K562 (cell line): Measurements from ENCODE around the gene TTN. TPM values are rescaled to one million over a fixed set of nuclear protein-coding genes. Genes with fewer than 3 reads are reported as not detected.

Experiments
- ATAC-seq: fragments of 200-7000 bp; cut with Tn5 transposase; 3 replicates; pipeline ENCODE4 v1.9.1; 2020; ENCODE audit warnings: moderate library complexity
- BruUV-seq: library from RNA; stranded (reverse); fragments of 400-500 nt; replicated peaks from 2 replicates; lab custom pipeline; 2021; lab: Mats Ljungman, UMichigan
- CTCF ChIA-PET: fragments of 300-600 bp; formaldehyde crosslinking; extraction: SDS; loops from one replicate; lab custom pipeline; 2021; ENCODE audit warnings: low intra/inter-chr PET ratio; lab: Yijun Ruan, JAX
- POLR2A ChIA-PET: fragments of 300-600, 350-650 bp; sonication (Branson Sonifier 250); formaldehyde crosslinking; extraction: SDS; loops from one replicate; lab custom pipeline; 2021; ENCODE audit warnings: antibody characterized with exemption, inconsistent platforms; lab: Yijun Ruan, JAX
- DNase-seq, 4 experiments: peaks; one replicate each; pipeline versions ENCODE4 v3.0.0 to v3.0.0-alpha.2; 2011 to 2018; ENCODE audit warnings: low spot score in 3 of 4, mixed read lengths in 3 of 4; ENCODE audit errors: extremely low read depth in 1 of 4
- FAIRE-seq: peaks from 2 replicates; lab custom pipeline; 2011; peaks lifted over from hg19 to GRCh38; lab: Jason Lieb, UNC
- H2AFZ ChIP-seq: 2 replicates; pipeline ENCODE4 v1.6.0; 2011; ENCODE audit warnings: low read depth, low read length, control low read depth, inconsistent platforms
- H3K27ac ChIP-seq: fragments of 200-600 bp; 3 replicates; pipeline ENCODE4 v1.8.0; 2011; ENCODE audit warnings: low read depth, mild to moderate bottlenecking, control low read depth, inconsistent platforms, low read length, moderate library complexity, mixed read lengths; ENCODE audit errors: extremely low read depth
- H3K27me3 ChIP-seq, 2 experiments: fragments of 300-600 bp in 1 of 2; 2 replicates in 1 of 2; 3 replicates in 1 of 2; pipeline versions ENCODE4 v1.6.0 to v1.8.0; 2011; ENCODE audit warnings: inconsistent platforms in 2 of 2, low read length in 2 of 2, mild to moderate bottlenecking in 1 of 2, mixed read lengths in 1 of 2, moderate library complexity in 1 of 2; ENCODE audit not compliant: control insufficient read depth in 2 of 2, insufficient read depth in 2 of 2
- H3K36me3 ChIP-seq: fragments of 300-600 bp; 3 replicates; pipeline ENCODE4 v1.8.0; 2011; ENCODE audit warnings: mild to moderate bottlenecking, low read length, inconsistent platforms; ENCODE audit not compliant: control insufficient read depth, insufficient read depth
- H3K4me1 ChIP-seq, 2 experiments: fragments of 200-600 bp in 1 of 2; replicated peaks in 1 of 2; 2 replicates in 1 of 2; 3 replicates in 1 of 2; pipeline versions ENCODE4 v1.5.1 to v1.8.0; 2011; ENCODE audit warnings: inconsistent platforms in 2 of 2, low read length in 2 of 2, mild to moderate bottlenecking in 1 of 2, mixed read lengths in 1 of 2, moderate library complexity in 1 of 2; ENCODE audit not compliant: control insufficient read depth in 2 of 2, insufficient read depth in 2 of 2
- H3K4me2 ChIP-seq: 2 replicates; pipeline ENCODE4 v1.6.1; 2011; ENCODE audit warnings: low read length, control low read depth, inconsistent platforms, mixed read lengths; ENCODE audit not compliant: insufficient read depth
- H3K4me3 ChIP-seq: fragments of 200-600 bp; sonication (generic), shearing (Covaris generic); 2 replicates; pipeline ENCODE4 v1.5.1; 2016; ENCODE audit warnings: control low read depth, inconsistent platforms
- H3K79me2 ChIP-seq: fragments of 200-600 bp; 3 replicates; pipeline ENCODE4 v1.8.0; 2011; ENCODE audit warnings: low read length, inconsistent platforms; ENCODE audit not compliant: control insufficient read depth, insufficient read depth
- H3K9ac ChIP-seq, 2 experiments: 2 replicates each; pipeline versions ENCODE4 v1.6.0 to v1.6.1; 2011; ENCODE audit warnings: low read depth in 2 of 2, low read length in 2 of 2, control low read depth in 1 of 2, inconsistent platforms in 1 of 2, mild to moderate bottlenecking in 1 of 2, mixed read lengths in 1 of 2; ENCODE audit not compliant: insufficient read depth in 1 of 2
- H3K9me1 ChIP-seq: one replicate; pipeline ENCODE4 v1.6.0; 2011; ENCODE audit warnings: inconsistent platforms, mild to moderate bottlenecking, low read length, moderate library complexity; ENCODE audit not compliant: control insufficient read depth, insufficient read depth
- H3K9me3 ChIP-seq: replicated peaks from 2 replicates; pipeline ENCODE4 v1.5.1; 2011; ENCODE audit warnings: low read depth, low read length, inconsistent platforms; ENCODE audit not compliant: control insufficient read depth, insufficient read depth
- H4K20me1 ChIP-seq: replicated peaks from 2 replicates; pipeline ENCODE4 v1.6.1; 2011; ENCODE audit warnings: low read length, inconsistent platforms, mixed read lengths; ENCODE audit not compliant: control insufficient read depth, insufficient read depth
- BMI1 ChIP-seq: fragments of 150-350 bp; IDR thresholded peaks from 2 replicates; pipeline ENCODE4 v1.6.1; 2014; ENCODE audit warnings: low read length
- ETV1 ChIP-seq: fragments of 450-650 bp; conservative IDR thresholded peaks from 2 replicates; pipeline ENCODE4 v1.6.1; 2016; ENCODE audit warnings: missing genetic modification characterization, control low read depth, low read depth, missing compliant biosample characterization
- FOSL1 ChIP-seq: fragments of 200-800 bp; sonication (Bioruptor generic); conservative IDR thresholded peaks from 2 replicates; pipeline ENCODE4 v1.6.1; 2016; ENCODE audit warnings: missing genetic modification characterization, missing compliant biosample characterization
- GABPA ChIP-seq: fragments of 200-800 bp; sonication (Bioruptor generic); conservative IDR thresholded peaks from 2 replicates; pipeline ENCODE4 v1.6.1; 2016; ENCODE audit warnings: low read depth, missing genetic modification characterization, missing compliant biosample characterization
- GTF2E2 ChIP-seq: fragments of 200-800 bp; sonication (Bioruptor generic); IDR thresholded peaks from 2 replicates; pipeline ENCODE4 v1.6.1; 2016; ENCODE audit warnings: missing genetic modification characterization, missing compliant biosample characterization
- HMBOX1 ChIP-seq: sonication (generic); IDR thresholded peaks from 2 replicates; pipeline ENCODE4 v1.6.1; 2016
- MBD2 ChIP-seq: sonication (generic); IDR thresholded peaks from 2 replicates; pipeline ENCODE4 v1.6.1; 2016; ENCODE audit warnings: low read depth, borderline replicate concordance
- MXI1 ChIP-seq: IDR thresholded peaks from 2 replicates; pipeline ENCODE4 v1.6.1; 2011; ENCODE audit warnings: low read depth, mild to moderate bottlenecking, improper control_type of control experiment, low read length
- NCOA6 ChIP-seq: fragments of 450-650 bp; IDR thresholded peaks from 2 replicates; pipeline ENCODE4 v1.6.1; 2017; ENCODE audit warnings: mild to moderate bottlenecking
- NFIX ChIP-seq: fragments of 250-450 bp; sonication (Bioruptor Pico); IDR thresholded peaks from 2 replicates; pipeline ENCODE4 v1.4.0; 2020; ENCODE audit warnings: low read depth, mild to moderate bottlenecking, moderate library complexity
- PRPF4 ChIP-seq: fragments of 200-400 bp; formaldehyde crosslinking; IDR thresholded peaks from one replicate; pipeline ENCODE4 v1.6.1; 2017; ENCODE audit warnings: low read length, low read depth, mild to moderate bottlenecking; ENCODE audit not compliant: insufficient read depth, poor library complexity, severe bottlenecking
- RBM14 ChIP-seq: fragments of 200-400 bp; formaldehyde crosslinking; IDR thresholded peaks from 2 replicates; pipeline ENCODE4 v1.6.1; 2018; ENCODE audit warnings: low read depth, mild to moderate bottlenecking, low read length, moderate library complexity, borderline replicate concordance; ENCODE audit not compliant: insufficient read depth
- RFX7 ChIP-seq: fragments of 250-450 bp; sonication (Bioruptor Pico); IDR thresholded peaks from 2 replicates; pipeline ENCODE4 v1.5.1; 2021; ENCODE audit warnings: mild to moderate bottlenecking
- SMAD2 ChIP-seq: fragments of 150-350 bp; IDR thresholded peaks from 2 replicates; pipeline ENCODE4 v1.6.1; 2014; ENCODE audit warnings: low read depth, mild to moderate bottlenecking, low read length
- XRCC4 ChIP-seq: IDR thresholded peaks from one replicate; pipeline ENCODE4 v1.6.1; 2011; ENCODE audit not compliant: insufficient read depth, insufficient read length; ENCODE audit errors: extremely low read depth
- ZNF197 ChIP-seq: fragments of 200-800 bp; sonication (Bioruptor generic); IDR thresholded peaks from 2 replicates; pipeline ENCODE4 v1.6.1; 2016; ENCODE audit warnings: low read depth, missing genetic modification characterization, missing compliant biosample characterization
- ZNF707 ChIP-seq: fragments of 250-450 bp; sonication (Bioruptor Pico); conservative IDR thresholded peaks from 2 replicates; pipeline ENCODE4 v1.8.0; 2022; ENCODE audit warnings: inconsistent platforms, mild to moderate bottlenecking, moderate library complexity
- WGBS: fragments of 100-300 bp; shearing (Covaris generic); methylation state at CpG from one replicate; pipeline ENCODE4 v1.1.6; 2016; ENCODE audit warnings: low coverage, mixed read lengths; ENCODE audit not compliant: insufficient coverage; ENCODE audit errors: missing lambda C conversion rate; 5-methylcytosine and 5-hydroxymethylcytosine counted together
- in situ Hi-C: fragments of 300-500 bp; cut with MboI; formaldehyde crosslinking; loops from 4 replicates; pipeline ENCODE4 v1.15.0; 2018; ENCODE audit warnings: inconsistent platforms, mixed read lengths
- intact Hi-C: fragments of 100-400 bp; cut with micrococcal nuclease; formaldehyde crosslinking; loops from 2 replicates; pipeline ENCODE4 v1.14.2; 2022
- polyA plus RNA-seq, 8 experiments: library from polyadenylated mRNA; depleted of rRNA in 4 of 8; stranded (reverse) in 5 of 8; unstranded in 3 of 8; fragments of >200 nt; fragmentation: Nextera tagmentation in 2 of 8; fragmentation: Illumina TruSeq in 1 of 8; extraction: Ambion mirVana in 2 of 8; extraction: Trizol in 1 of 8; gene quantifications; 2 replicates each; pipeline versions ENCODE4 v1.2.1 to v1.2.3, GENCODE V29; 2011 to 2014; ENCODE audit warnings: inconsistent platforms in 1 of 8, missing spikeins in 1 of 8
- total RNA-seq, 7 experiments: library from RNA; depleted of rRNA in 6 of 7; stranded (reverse); fragments of >200 nt in 6 of 7; fragmentation: Illumina TruSeq in 2 of 7; extraction: Trizol in 2 of 7; gene quantifications; 2 replicates each; pipeline versions ENCODE4 v1.2.1 to v1.2.3, GENCODE V29; 2011 to 2021; ENCODE audit warnings: low replicate concordance in 1 of 7

TTN gene
- total and polyA plus RNA-seq, 9 of the 15 experiments (the other 6 are each of a cell fraction or from before 2014, with no cell fraction given) = under 0.01 to 0.20 (median 0.04) TPM; not detected in 1

- no peaks in the 10 kb centered on the region for H3K9me1 ChIP-seq
- H3K27me3 ChIP-seq = no peaks in the 10 kb centered on the region
- H2AFZ ChIP-seq = no peak overlapping the region
- no peaks in the 10 kb centered on the region for H3K9me3 ChIP-seq
- ATAC-seq (no peak), FAIRE-seq (no peak), DNase-seq (no peak)
- ChIA-PET POLR2A (interaction anchor here (0.6 to 1.7 kb wide), 2 partner anchors 9 to 66 kb away, joined by 3 to 5 read pairs; no protein-coding TSS in a partner anchor), CTCF (no interaction called here)
- H4K20me1 ChIP-seq = no peaks in the 10 kb centered on the region
- H3K4me1 ChIP-seq = no peaks in the 10 kb centered on the region
- intact Hi-C loops (no loop called here), in situ Hi-C loops (no loop called here)
- BruUV-seq = no TSS peak
- no peaks in the 10 kb centered on the region for H3K79me2 ChIP-seq
- WGBS = 67% methylated on average over 2 of the region's 2 CpGs
- H3K27ac ChIP-seq = no peak overlapping the region
- H3K9ac ChIP-seq = no peak overlapping the region
- H3K36me3 ChIP-seq = no peaks in the 10 kb centered on the region; the same call in 2 of the 3 replicates
- H3K4me3 ChIP-seq = no peak overlapping the region
- peak; percentile 36 for TF ChIP-seq FOSL1 (tag)
- no peak for TF ChIP-seq GABPA
- TF ChIP-seq HMBOX1 = 0 out of 2 replicates have a peak, but pooled peaks have one; percentile 31
- H3K4me2 ChIP-seq = no peak overlapping the region
Observed at GRCh38 chr2:178514664-178515063, 292.6 kb downstream of the TTN start.

GRCh38 chr2:178513876-178514275, 293.3 kb downstream of the TTN start:
- no peak for DNase-seq
- intact Hi-C loops = no loop called here
- no peak for ATAC-seq
- no peak overlapping the region for H3K4me2 ChIP-seq
- H3K79me2 ChIP-seq = no peaks in the 10 kb centered on the region
- no peaks in the 10 kb centered on the region for H3K9me3 ChIP-seq
- H3K9ac ChIP-seq = no peak overlapping the region
- WGBS = 85% methylated on average over 4 of the region's 4 CpGs
- no peaks in the 10 kb centered on the region for H3K9me1 ChIP-seq
- no peaks in the 10 kb centered on the region for H3K4me1 ChIP-seq
- H3K4me3 ChIP-seq = no peak overlapping the region
- no peaks in the 10 kb centered on the region for H4K20me1 ChIP-seq
- POLR2A ChIA-PET = no interaction called here
- no peaks in the 10 kb centered on the region for H3K27me3 ChIP-seq
- H2AFZ ChIP-seq = no peak overlapping the region
- H3K27ac ChIP-seq = no peak overlapping the region
- in situ Hi-C loops = no loop called here
- no TSS peak for BruUV-seq
- no peak for FAIRE-seq
- no peaks in the 10 kb centered on the region; the same call in 2 of the 3 replicates for H3K36me3 ChIP-seq
- CTCF ChIA-PET = interaction anchor here (0.6 kb wide), 1 partner anchor 1121 kb away, joined by 3 read pairs; no protein-coding TSS in a partner anchor
- TF ChIP-seq ZNF707 (CRISPR knock-in tag) (no peak), RFX7 (no peak), NFIX (CRISPR knock-in tag) (no peak), MBD2 (no peak), SMAD2 (no peak), MXI1 (no peak), ETV1 (no peak), NCOA6 (no peak), RBM14 (no peak), ZNF197 (CRISPR knock-in tag) (no peak), PRPF4 (no peak), XRCC4 (no peak), FOSL1 (tag) (no peak), BMI1 (no peak), GTF2E2 (tag) (no peak)
